Chondrocyte (in vitro differentiated cells): Measurements from ENCODE around the gene TAF15. TPM values are rescaled to one million over a fixed set of nuclear protein-coding genes. Genes with fewer than 3 reads are reported as not detected.

Source experiments
- DNase-seq: peaks from one replicate; pipeline ENCODE4 v3.0.0; 2021; ENCODE audit warnings: mixed read lengths, low spot score
- H3K27ac Mint-ChIP-seq: one replicate; pipeline ENCODE4 v1.8.0; 2021; ENCODE audit warnings: mild to moderate bottlenecking, moderate library complexity, mixed read lengths; ENCODE audit not compliant: unreplicated experiment
- H3K27me3 Mint-ChIP-seq: 2 replicates; pipeline ENCODE4 v1.8.0; 2021; ENCODE audit warnings: low read depth, mixed read lengths
- H3K36me3 Mint-ChIP-seq: 2 replicates; pipeline ENCODE4 v1.8.0; 2021; ENCODE audit warnings: low read depth, mixed read lengths
- H3K4me1 Mint-ChIP-seq: 2 replicates; pipeline ENCODE4 v1.8.0; 2021; ENCODE audit warnings: low read depth, mild to moderate bottlenecking, mixed read lengths
- H3K4me3 Mint-ChIP-seq: one replicate; pipeline ENCODE4 v1.8.0; 2021; ENCODE audit warnings: mild to moderate bottlenecking, moderate library complexity, mixed read lengths; ENCODE audit not compliant: unreplicated experiment
- H3K9me3 Mint-ChIP-seq: 2 replicates; pipeline ENCODE4 v1.8.0; 2021; ENCODE audit warnings: low read depth, mixed read lengths
- total RNA-seq: library from RNA; stranded (reverse); gene quantifications from 3 replicates; pipeline ENCODE4 v1.2.1, GENCODE V29; 2021
- TF ChIP-seq, protein P1 (sequence below): fragments of 200-600 bp; sonication (generic); IDR thresholded peaks from 2 replicates; pipeline ENCODE4 v1.5.0; 2021; ENCODE audit warnings: antibody characterized with exemption, mild to moderate bottlenecking, moderate library complexity

Gene TAF15
- total RNA-seq, 1 donor from 2014 or later = 135 TPM

DNA sequence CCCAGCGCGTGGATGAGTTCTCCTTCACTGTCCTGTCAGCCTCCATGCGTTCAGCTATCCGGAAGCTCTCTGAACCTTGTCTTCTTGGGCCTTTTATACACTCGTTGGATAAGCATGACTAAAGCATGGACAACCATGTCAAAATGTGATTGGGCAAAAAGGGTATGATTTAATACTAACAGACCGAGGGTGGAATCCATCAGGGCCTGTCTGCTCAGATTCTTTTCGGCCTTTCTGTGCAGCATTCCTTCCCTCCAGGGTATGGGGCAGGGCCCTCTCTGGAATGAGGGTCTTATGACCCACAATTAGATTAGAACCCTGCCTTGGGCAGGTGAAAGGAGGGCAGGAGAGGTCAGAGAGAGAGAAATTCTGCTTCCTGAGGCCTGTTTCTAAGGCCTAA, 84.9 kb downstream of the TAF15 start:
- Mint-ChIP-seq H3K27ac (no peak overlapping the region), H3K36me3 (no peaks in the 10 kb centered on the region), H3K4me3 (no peak overlapping the region), H3K27me3 (no peaks in the 10 kb centered on the region), H3K9me3 (no peaks in the 10 kb centered on the region), H3K4me1 (peaks cover 47% of the 10 kb centered on the region)
- TF ChIP-seq, protein P1, sequence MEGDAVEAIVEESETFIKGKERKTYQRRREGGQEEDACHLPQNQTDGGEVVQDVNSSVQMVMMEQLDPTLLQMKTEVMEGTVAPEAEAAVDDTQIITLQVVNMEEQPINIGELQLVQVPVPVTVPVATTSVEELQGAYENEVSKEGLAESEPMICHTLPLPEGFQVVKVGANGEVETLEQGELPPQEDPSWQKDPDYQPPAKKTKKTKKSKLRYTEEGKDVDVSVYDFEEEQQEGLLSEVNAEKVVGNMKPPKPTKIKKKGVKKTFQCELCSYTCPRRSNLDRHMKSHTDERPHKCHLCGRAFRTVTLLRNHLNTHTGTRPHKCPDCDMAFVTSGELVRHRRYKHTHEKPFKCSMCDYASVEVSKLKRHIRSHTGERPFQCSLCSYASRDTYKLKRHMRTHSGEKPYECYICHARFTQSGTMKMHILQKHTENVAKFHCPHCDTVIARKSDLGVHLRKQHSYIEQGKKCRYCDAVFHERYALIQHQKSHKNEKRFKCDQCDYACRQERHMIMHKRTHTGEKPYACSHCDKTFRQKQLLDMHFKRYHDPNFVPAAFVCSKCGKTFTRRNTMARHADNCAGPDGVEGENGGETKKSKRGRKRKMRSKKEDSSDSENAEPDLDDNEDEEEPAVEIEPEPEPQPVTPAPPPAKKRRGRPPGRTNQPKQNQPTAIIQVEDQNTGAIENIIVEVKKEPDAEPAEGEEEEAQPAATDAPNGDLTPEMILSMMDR = no peak
- no peak for DNase-seq

GRCh38 chr17:35895636-35896587, 86.6 kb downstream of the TAF15 start:
- H3K4me3 Mint-ChIP-seq = no peak overlapping the region
- TF ChIP-seq, protein P1 = no peak
- H3K36me3 Mint-ChIP-seq = no peaks in the 10 kb centered on the region
- no peaks in the 10 kb centered on the region for H3K27me3 Mint-ChIP-seq
- H3K27ac Mint-ChIP-seq = no peak overlapping the region
- no peak for DNase-seq
- no peaks in the 10 kb centered on the region for H3K9me3 Mint-ChIP-seq
- peaks cover 48% of the 10 kb centered on the region for H3K4me1 Mint-ChIP-seq

Other genes starting within 250 kb of the TAF15 start
- gene SLFN14, start 248.7 kb upstream of the TAF15 start, total RNA-seq = not detected in 3 replicates
- gene PEX12, start 230.9 kb upstream of the TAF15 start, total RNA-seq = 5.5 to 8.9 TPM (median 5.6 TPM) in 3 replicates
- gene AP2B1, start 222.2 kb upstream of the TAF15 start, total RNA-seq = 182 to 197 TPM (median 187 TPM) in 3 replicates
- gene RASL10B, start 77.8 kb upstream of the TAF15 start, total RNA-seq = 8.4 to 21.3 TPM (median 19.1 TPM) in 3 replicates
- gene GAS2L2, start 56.2 kb upstream of the TAF15 start, total RNA-seq = not detected in 3 replicates
- not detected in 3 replicates for gene C17orf50, start 48.6 kb upstream of the TAF15 start, total RNA-seq
- 5.1 to 8.6 TPM (median 7.9 TPM) in 3 replicates for gene MMP28, start 13.8 kb upstream of the TAF15 start, total RNA-seq
- not detected in 3 replicates for gene HEATR9, start 59.4 kb downstream of the TAF15 start, total RNA-seq
- gene CCL5, start 70.9 kb downstream of the TAF15 start, total RNA-seq = not detected in 3 replicates
- 0.35 TPM in 1 of 3 replicates, not detected in the others for gene RDM1, start 121.3 kb downstream of the TAF15 start, total RNA-seq
- gene LYZL6, start 134.2 kb downstream of the TAF15 start, total RNA-seq = not detected in 3 replicates
- not detected in 3 replicates for gene CCL16, start 172.0 kb downstream of the TAF15 start, total RNA-seq
- not detected in 3 replicates for gene CCL14, start 177.2 kb downstream of the TAF15 start, total RNA-seq
- not detected in 3 replicates for gene CCL15, start 192.1 kb downstream of the TAF15 start, total RNA-seq
- gene CCL23, start 208.5 kb downstream of the TAF15 start, total RNA-seq = not detected in 3 replicates